Measurements from ENCODE around the gene STAG1. TPM values are rescaled to one million over a fixed set of nuclear protein-coding genes. Genes with fewer than 3 reads are reported as not detected.

STAG1 gene
- total RNA-seq, 1 experiment from 2014 or later, result 34.6 TPM

GRCh38 chr3:136330900-136331299, 421.3 kb downstream of the STAG1 start:
- Histone ChIP-seq H2BK20ac (ENCODE audit: low read depth, low read length, poor library complexity, severe bottlenecking) (no peak overlapping the region), H4K8ac (replicated peaks; ENCODE audit: insufficient read length, low read depth, low read length) (no peak overlapping the region), H3K27me3 (ENCODE audit: insufficient read depth, low read length) (no peaks in the 10 kb centered on the region), H4K91ac (ENCODE audit: insufficient read length, low read depth, low read length) (no peak overlapping the region), H3K56ac (ENCODE audit: insufficient read length, low read depth, low read length) (no peak overlapping the region), H3K4ac (ENCODE audit: low read depth, low read length) (no peak overlapping the region), H3K4me1 (ENCODE audit: insufficient read depth, low read length) (no peaks in the 10 kb centered on the region), H2BK12ac (ENCODE audit: insufficient read length, low read depth, low read length) (no peak overlapping the region), H4K20me1 (ENCODE audit: control insufficient read depth, insufficient read depth, insufficient read length) (no peaks in the 10 kb centered on the region), H3K27ac (ENCODE audit: insufficient read length, low read depth, low read length) (no peak overlapping the region), H4K5ac (ENCODE audit: insufficient read length, low read depth, low read length) (no peak overlapping the region), H3K23ac (ENCODE audit: insufficient read length, low read depth, low read length) (no peak overlapping the region), H3K9ac (ENCODE audit: extremely low read depth, insufficient read length, low read length) (no peak overlapping the region), H3K18ac (ENCODE audit: insufficient read length, low read depth, low read length) (no peak overlapping the region), H2BK15ac (ENCODE audit: low read depth, low read length) (no peak overlapping the region), H3K79me1 (ENCODE audit: insufficient read depth, low read depth, low read length, poor library complexity, severe bottlenecking) (no peaks in the 10 kb centered on the region), H3K4me2 (ENCODE audit: insufficient read depth, insufficient read length, low read length) (no peak overlapping the region), H2AFZ (ENCODE audit: low read length) (no peak overlapping the region), H2BK5ac (ENCODE audit: insufficient read length, low read length) (no peak overlapping the region), H3K79me2 (ENCODE audit: insufficient read depth, low read length) (no peaks in the 10 kb centered on the region), H2AK5ac (ENCODE audit: insufficient read length, low read length) (no peak overlapping the region), H2BK120ac (ENCODE audit: low read depth, low read length, poor library complexity, severe bottlenecking) (no peak overlapping the region), H3T11ph (ENCODE audit: low read length) (no peak overlapping the region), H3K23me2 (ENCODE audit: insufficient read length, low read depth, low read length, poor library complexity, severe bottlenecking) (no peaks in the 10 kb centered on the region), H3K14ac (ENCODE audit: insufficient read depth, low read length) (no peak overlapping the region), H3K9me3 (ENCODE audit: control insufficient read depth, low read depth, low read length) (no peaks in the 10 kb centered on the region)
- no peak overlapping the region for H3K27ac Mint-ChIP-seq
- H3K9me3 Mint-ChIP-seq, result no peaks in the 10 kb centered on the region
- TF ChIP-seq CTCF (conservative IDR thresholded peaks at IDR 0.05), result no peak
- no CpG with 5 or more reads among the region's 5 CpGs for WGBS (ENCODE audit: extremely low coverage, insufficient read length, low lambda C conversion rate)
- no peak for DNase-seq
- peaks cover 27 to 56% (median 52%) of the 10 kb centered on the region in 3 experiments for H3K36me3 Mint-ChIP-seq (ENCODE audit: insufficient read depth in 1 of 3, low read depth in 3 of 3)
- no peak overlapping the region for H3K4me3 Mint-ChIP-seq
- H3K4me1 Mint-ChIP-seq, result no peaks in the 10 kb centered on the region
- no peaks in the 10 kb centered on the region for H3K27me3 Mint-ChIP-seq (ENCODE audit: low read depth)

Data from H9 (cell line).